ENCODE measurements around the gene KCNG2.

The KCNG2 gene

DNA sequence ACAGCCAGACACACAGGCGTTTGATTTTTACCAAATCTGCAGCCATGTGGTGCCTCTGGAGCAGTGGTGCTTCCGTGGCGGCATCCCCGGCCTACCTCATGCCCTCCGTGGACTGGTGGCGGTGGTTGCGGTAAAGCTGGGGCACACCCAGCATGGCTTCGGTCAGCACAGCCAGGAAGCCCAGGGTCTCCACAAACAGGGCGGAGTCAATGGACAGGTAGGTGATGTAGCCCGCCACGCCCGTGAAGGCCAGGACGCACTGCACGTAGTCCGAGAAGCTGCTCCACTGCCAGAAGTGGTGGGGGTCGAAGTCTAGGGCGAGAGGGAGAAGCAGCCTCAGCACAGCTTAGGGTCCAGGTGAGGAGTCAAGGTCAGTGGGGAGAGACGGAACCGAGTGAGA is 121.4 kb downstream of the KCNG2 start:
- H3K27me3 ChIP-seq (ENCODE audit: insufficient read depth, low read length, poor library complexity, severe bottlenecking) = no peaks in the 10 kb centered on the region
- H4K20me1 ChIP-seq (ENCODE audit: insufficient read depth, low read length, poor library complexity, severe bottlenecking) = no peaks in the 10 kb centered on the region
- H3F3A ChIP-seq (ENCODE audit: low read depth) = no peaks in the 10 kb centered on the region
- no peak overlapping the region for H3K4me2 ChIP-seq (ENCODE audit: low read depth, low read length, poor library complexity, severe bottlenecking)
- no peak overlapping the region for H3K4me3 ChIP-seq (ENCODE audit: low read length, poor library complexity, severe bottlenecking)
- no peak overlapping the region for H2AFZ ChIP-seq (ENCODE audit: low read length)
- no peaks in the 10 kb centered on the region for H3K9me3 ChIP-seq (ENCODE audit: insufficient read depth, low read depth, low read length)
- H3K9ac ChIP-seq (ENCODE audit: low read depth, low read length, poor library complexity, severe bottlenecking) = no peak overlapping the region
- no peaks in the 10 kb centered on the region for H3K79me2 ChIP-seq (ENCODE audit: insufficient read depth, low read length)
- peaks cover 33% of the 10 kb centered on the region; the same call in 1 of the 2 replicates for H3K36me3 ChIP-seq (ENCODE audit: insufficient read depth, low read length)
- TF ChIP-seq, protein P1, sequence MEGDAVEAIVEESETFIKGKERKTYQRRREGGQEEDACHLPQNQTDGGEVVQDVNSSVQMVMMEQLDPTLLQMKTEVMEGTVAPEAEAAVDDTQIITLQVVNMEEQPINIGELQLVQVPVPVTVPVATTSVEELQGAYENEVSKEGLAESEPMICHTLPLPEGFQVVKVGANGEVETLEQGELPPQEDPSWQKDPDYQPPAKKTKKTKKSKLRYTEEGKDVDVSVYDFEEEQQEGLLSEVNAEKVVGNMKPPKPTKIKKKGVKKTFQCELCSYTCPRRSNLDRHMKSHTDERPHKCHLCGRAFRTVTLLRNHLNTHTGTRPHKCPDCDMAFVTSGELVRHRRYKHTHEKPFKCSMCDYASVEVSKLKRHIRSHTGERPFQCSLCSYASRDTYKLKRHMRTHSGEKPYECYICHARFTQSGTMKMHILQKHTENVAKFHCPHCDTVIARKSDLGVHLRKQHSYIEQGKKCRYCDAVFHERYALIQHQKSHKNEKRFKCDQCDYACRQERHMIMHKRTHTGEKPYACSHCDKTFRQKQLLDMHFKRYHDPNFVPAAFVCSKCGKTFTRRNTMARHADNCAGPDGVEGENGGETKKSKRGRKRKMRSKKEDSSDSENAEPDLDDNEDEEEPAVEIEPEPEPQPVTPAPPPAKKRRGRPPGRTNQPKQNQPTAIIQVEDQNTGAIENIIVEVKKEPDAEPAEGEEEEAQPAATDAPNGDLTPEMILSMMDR (conservative IDR thresholded peaks at IDR 0.05; ENCODE audit: low read length) = no peak
- no peak for TF ChIP-seq EZH2phosphoT487 (IDR thresholded peaks at IDR 0.05; ENCODE audit: borderline replicate concordance)
- H3K9me2 ChIP-seq (replicated peaks; ENCODE audit: low read depth, low read length) = no peaks in the 10 kb centered on the region
- H3K4me1 ChIP-seq (ENCODE audit: insufficient read depth, low read length, poor library complexity, severe bottlenecking) = no peaks in the 10 kb centered on the region

DNA sequence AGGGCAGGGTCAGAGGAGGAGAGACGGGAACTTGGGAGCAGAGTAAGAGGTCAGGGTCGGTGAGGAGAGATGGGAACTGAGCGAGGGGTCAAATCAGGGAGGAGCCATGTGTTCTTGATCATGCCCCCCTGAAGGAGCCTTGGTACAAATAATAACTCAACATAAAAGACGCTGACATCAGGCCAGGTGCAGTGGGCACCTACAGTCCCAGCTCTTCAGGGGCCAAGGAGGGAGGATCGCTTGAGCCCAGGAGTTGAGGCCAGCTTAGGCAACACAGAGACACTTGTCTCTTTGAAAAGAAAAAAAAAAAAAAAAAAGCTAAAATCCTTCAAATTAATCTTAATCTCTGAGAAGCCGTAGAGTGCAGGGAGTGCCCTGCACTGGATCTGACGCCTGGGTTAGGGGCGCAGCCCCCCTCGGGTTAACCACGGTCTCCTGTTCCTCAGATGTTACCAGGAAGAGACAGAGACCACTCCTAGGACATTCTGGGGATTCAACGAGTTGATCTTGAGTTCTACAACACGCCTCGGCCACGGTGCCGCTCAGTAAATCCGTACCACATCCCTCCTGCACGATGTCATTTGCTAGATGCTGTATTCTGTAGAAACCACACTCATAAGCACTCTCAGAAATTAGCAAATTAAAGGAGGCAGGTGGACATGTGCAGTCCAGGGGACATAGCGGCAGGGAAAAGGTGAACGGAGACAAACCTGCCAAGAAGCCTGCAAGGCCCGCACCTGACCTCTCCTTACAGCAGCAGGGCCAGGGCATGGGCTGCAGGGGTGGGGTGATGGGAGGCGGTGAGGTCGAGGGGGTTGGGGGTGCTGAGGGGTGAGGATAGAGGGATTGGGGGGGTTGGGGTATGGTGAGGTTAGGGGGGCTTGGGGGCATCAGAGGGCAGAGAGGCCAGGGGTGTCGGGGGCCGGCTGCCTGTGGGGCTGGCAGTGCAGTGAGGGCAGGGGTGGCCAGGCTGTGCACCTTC is 124.5 kb downstream of the KCNG2 start:
- Histone ChIP-seq H3K79me2 (ENCODE audit: insufficient read depth, low read length) (no peaks in the 10 kb centered on the region), H3K27me3 (ENCODE audit: insufficient read depth, low read length, poor library complexity, severe bottlenecking) (no peaks in the 10 kb centered on the region), H4K20me1 (ENCODE audit: insufficient read depth, low read length, poor library complexity, severe bottlenecking) (no peaks in the 10 kb centered on the region), H2AFZ (ENCODE audit: low read length) (no peak overlapping the region), H3F3A (ENCODE audit: low read depth) (no peaks in the 10 kb centered on the region), H3K36me3 (ENCODE audit: insufficient read depth, low read length) (peaks cover 16% of the 10 kb centered on the region; the same call in 1 of the 2 replicates), H3K9me3 (ENCODE audit: insufficient read depth, low read depth, low read length) (no peaks in the 10 kb centered on the region), H3K4me2 (ENCODE audit: low read depth, low read length, poor library complexity, severe bottlenecking) (no peak overlapping the region), H3K9me2 (replicated peaks; ENCODE audit: low read depth, low read length) (no peaks in the 10 kb centered on the region), H3K4me1 (ENCODE audit: insufficient read depth, low read length, poor library complexity, severe bottlenecking) (no peaks in the 10 kb centered on the region), H3K4me3 (ENCODE audit: low read length, poor library complexity, severe bottlenecking) (no peak overlapping the region), H3K9ac (ENCODE audit: low read depth, low read length, poor library complexity, severe bottlenecking) (no peak overlapping the region)
- TF ChIP-seq, protein P1 (conservative IDR thresholded peaks at IDR 0.05; ENCODE audit: low read length) = no peak
- no peak for TF ChIP-seq EZH2phosphoT487 (IDR thresholded peaks at IDR 0.05; ENCODE audit: borderline replicate concordance)

DNA sequence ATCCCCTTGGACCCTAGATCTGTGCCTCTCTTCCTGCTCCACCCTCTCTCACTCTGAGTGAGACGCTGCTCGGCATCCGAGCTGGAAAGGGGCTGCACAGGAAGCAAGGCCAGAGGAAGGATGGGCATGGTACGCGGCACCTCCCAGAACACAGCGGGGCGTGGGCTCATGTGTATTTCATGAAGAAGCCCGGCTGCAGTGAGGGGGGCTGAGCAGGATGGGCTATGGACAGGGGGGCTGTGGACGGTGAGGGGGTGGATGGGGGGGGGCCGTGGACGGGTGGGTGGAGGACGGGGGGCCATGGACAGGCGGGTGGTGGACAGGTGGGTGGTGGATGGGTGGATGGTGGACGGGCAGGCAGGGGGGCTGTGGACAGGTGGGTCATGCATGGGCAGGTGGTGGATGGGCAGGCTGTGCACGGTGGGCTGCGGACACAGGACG is 125.3 kb downstream of the KCNG2 start:
- Histone ChIP-seq H3K9ac (ENCODE audit: low read depth, low read length, poor library complexity, severe bottlenecking) (no peak overlapping the region), H3K27me3 (ENCODE audit: insufficient read depth, low read length, poor library complexity, severe bottlenecking) (no peaks in the 10 kb centered on the region), H3K79me2 (ENCODE audit: insufficient read depth, low read length) (peaks cover 2% of the 10 kb centered on the region; the same call in 1 of the 2 replicates), H3K4me3 (ENCODE audit: low read length, poor library complexity, severe bottlenecking) (no peak overlapping the region), H2AFZ (ENCODE audit: low read length) (no peak overlapping the region), H3K4me1 (ENCODE audit: insufficient read depth, low read length, poor library complexity, severe bottlenecking) (no peaks in the 10 kb centered on the region), H3K9me2 (replicated peaks; ENCODE audit: low read depth, low read length) (no peaks in the 10 kb centered on the region), H3F3A (ENCODE audit: low read depth) (no peaks in the 10 kb centered on the region), H3K9me3 (ENCODE audit: insufficient read depth, low read depth, low read length) (no peaks in the 10 kb centered on the region), H4K20me1 (ENCODE audit: insufficient read depth, low read length, poor library complexity, severe bottlenecking) (no peaks in the 10 kb centered on the region), H3K4me2 (ENCODE audit: low read depth, low read length, poor library complexity, severe bottlenecking) (no peak overlapping the region), H3K36me3 (ENCODE audit: insufficient read depth, low read length) (peaks cover 16% of the 10 kb centered on the region; the same call in 1 of the 2 replicates)
- TF ChIP-seq, protein P1 (conservative IDR thresholded peaks at IDR 0.05; ENCODE audit: low read length) = no peak
- no peak for TF ChIP-seq EZH2phosphoT487 (IDR thresholded peaks at IDR 0.05; ENCODE audit: borderline replicate concordance)

Data from Loucy (cell line).